ENCODE measurements around the gene NPHP1. TPM values are rescaled to one million over a fixed set of nuclear protein-coding genes. Genes with fewer than 3 reads are reported as not detected.
"Not testable (repeated sequence)": the region's sequence is repeated elsewhere in the genome, so short reads cannot be mapped to it uniquely, and the experiment has no call there.

The NPHP1 gene
- polyA plus RNA-seq, 3 donors: 0.51 TPM; not detected in 2

DNA sequence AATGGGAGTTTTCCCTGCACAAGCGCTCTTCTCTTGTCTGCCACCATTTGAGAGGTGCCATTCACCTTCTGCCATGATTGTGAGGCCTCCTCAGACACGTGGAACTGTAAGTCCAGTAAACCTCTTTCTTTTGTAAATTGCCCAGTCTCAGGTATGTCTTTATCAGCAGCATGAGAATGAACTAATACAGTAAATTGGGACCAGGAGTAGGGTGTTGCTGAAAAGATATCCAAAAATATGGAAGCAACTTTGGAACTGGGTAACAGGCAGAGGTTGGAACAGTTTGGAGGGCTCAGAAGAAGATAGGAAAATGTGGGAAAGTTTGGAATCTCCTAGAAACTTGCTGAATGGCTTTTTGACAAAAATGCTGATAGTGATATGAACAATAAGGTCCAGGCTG is 50.6 kb downstream of the NPHP1 start:
- H3K9me3 Mint-ChIP-seq: peaks cover 4 to 21% (median 12%) of the 10 kb centered on the region in 7 donors
- H3K79me2 ChIP-seq (ENCODE audit: insufficient read depth, low read length); intact Hi-C loops (cut with micrococcal nuclease); H2AFZ ChIP-seq (ENCODE audit: insufficient read depth, low read depth, low read length, poor library complexity, severe bottlenecking); H3K36me3 Mint-ChIP-seq; H3K27ac ChIP-seq (ENCODE audit: low read depth in 1 of 2, low read length in 2 of 2); H3K9ac ChIP-seq (ENCODE audit: insufficient read depth, low read length, poor library complexity, severe bottlenecking); H3K27ac Mint-ChIP-seq; H3K4me1 ChIP-seq (ENCODE audit: control insufficient read depth in 1 of 2, insufficient read depth in 2 of 2, low read length in 2 of 2); H4K20me1 ChIP-seq (ENCODE audit: insufficient read depth, low read length); H3K4me3 Mint-ChIP-seq; H3K27me3 ChIP-seq (ENCODE audit: control insufficient read depth in 2 of 2, insufficient read depth in 2 of 2, low read length in 2 of 2); H3K4me2 ChIP-seq (replicated peaks; ENCODE audit: extremely low read depth, low read length, poor library complexity, severe bottlenecking); H3K4me3 ChIP-seq (replicated peaks in 1 of 3; ENCODE audit: low read depth in 2 of 3, low read length in 3 of 3); H3K36me3 ChIP-seq (replicated peaks in 1 of 2; ENCODE audit: control insufficient read depth in 1 of 2, insufficient read depth in 2 of 2, low read length in 2 of 2); H3K27me3 Mint-ChIP-seq (ENCODE audit: low read depth in 3 of 3); H3K4me1 Mint-ChIP-seq; DNase-seq; H3K9me3 ChIP-seq (replicated peaks in 1 of 2; ENCODE audit: control insufficient read depth in 1 of 2, insufficient read depth in 1 of 2, low read length in 2 of 2): not testable (repeated sequence)
- WGBS (ENCODE audit: insufficient coverage): 100% methylated on average over 2 of the region's 2 CpGs

DNA sequence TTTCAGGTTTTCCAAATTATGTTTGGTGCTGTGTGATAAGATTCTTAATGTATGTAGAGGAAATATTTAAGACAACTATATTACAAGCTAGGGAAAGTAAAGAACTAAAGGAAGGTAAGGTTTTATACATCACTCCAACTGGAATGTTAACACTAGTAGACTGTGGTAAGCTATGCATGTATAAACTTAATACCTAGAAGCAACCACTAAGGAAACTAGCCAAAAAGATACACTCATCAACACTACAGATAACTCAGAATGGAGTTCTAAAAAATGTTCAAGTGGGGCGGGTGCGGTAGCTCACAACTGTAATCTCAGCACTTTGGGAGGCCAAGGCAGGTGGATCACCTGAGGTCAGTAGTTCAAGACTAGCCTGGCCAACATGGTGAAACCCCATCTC is 51.4 kb downstream of the NPHP1 start:
- Mint-ChIP-seq H3K9me3 (peaks cover 4 to 21% (median 12%) of the 10 kb centered on the region in 7 donors), H3K36me3 (no peaks in the 10 kb centered on the region), H3K4me3 (no peak overlapping the region), H3K27me3 (ENCODE audit: low read depth in 3 of 3) (peaks cover 1 to 2% (median 2%) of the 10 kb centered on the region in 3 donors), H3K27ac (no peak overlapping the region), H3K4me1 (peaks cover 4% of the 10 kb centered on the region)
- no peak overlapping the region for H3K4me2 ChIP-seq (replicated peaks; ENCODE audit: extremely low read depth, low read length, poor library complexity, severe bottlenecking)
- intact Hi-C loops (cut with micrococcal nuclease): no loop called here
- H3K79me2 ChIP-seq (ENCODE audit: insufficient read depth, low read length): no peaks in the 10 kb centered on the region
- H3K9me3 ChIP-seq (replicated peaks in 1 of 2; ENCODE audit: control insufficient read depth in 1 of 2, insufficient read depth in 1 of 2, low read length in 2 of 2): no peaks in the 10 kb centered on the region
- no peak overlapping the region for H3K27ac ChIP-seq (ENCODE audit: low read depth in 1 of 2, low read length in 2 of 2)
- no peaks in the 10 kb centered on the region for H4K20me1 ChIP-seq (ENCODE audit: insufficient read depth, low read length)
- no peak overlapping the region for H3K4me3 ChIP-seq (replicated peaks in 1 of 3; ENCODE audit: low read depth in 2 of 3, low read length in 3 of 3)
- no peak overlapping the region for H2AFZ ChIP-seq (ENCODE audit: insufficient read depth, low read depth, low read length, poor library complexity, severe bottlenecking)
- TF ChIP-seq, protein P1, sequence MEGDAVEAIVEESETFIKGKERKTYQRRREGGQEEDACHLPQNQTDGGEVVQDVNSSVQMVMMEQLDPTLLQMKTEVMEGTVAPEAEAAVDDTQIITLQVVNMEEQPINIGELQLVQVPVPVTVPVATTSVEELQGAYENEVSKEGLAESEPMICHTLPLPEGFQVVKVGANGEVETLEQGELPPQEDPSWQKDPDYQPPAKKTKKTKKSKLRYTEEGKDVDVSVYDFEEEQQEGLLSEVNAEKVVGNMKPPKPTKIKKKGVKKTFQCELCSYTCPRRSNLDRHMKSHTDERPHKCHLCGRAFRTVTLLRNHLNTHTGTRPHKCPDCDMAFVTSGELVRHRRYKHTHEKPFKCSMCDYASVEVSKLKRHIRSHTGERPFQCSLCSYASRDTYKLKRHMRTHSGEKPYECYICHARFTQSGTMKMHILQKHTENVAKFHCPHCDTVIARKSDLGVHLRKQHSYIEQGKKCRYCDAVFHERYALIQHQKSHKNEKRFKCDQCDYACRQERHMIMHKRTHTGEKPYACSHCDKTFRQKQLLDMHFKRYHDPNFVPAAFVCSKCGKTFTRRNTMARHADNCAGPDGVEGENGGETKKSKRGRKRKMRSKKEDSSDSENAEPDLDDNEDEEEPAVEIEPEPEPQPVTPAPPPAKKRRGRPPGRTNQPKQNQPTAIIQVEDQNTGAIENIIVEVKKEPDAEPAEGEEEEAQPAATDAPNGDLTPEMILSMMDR (IDR thresholded peaks at IDR 0.05): no peak
- WGBS (ENCODE audit: insufficient coverage): no CpG with 5 or more reads among the region's 2 CpGs
- no peaks in the 10 kb centered on the region for H3K36me3 ChIP-seq (replicated peaks in 1 of 2; ENCODE audit: control insufficient read depth in 1 of 2, insufficient read depth in 2 of 2, low read length in 2 of 2)
- no peak for DNase-seq
- no peaks in the 10 kb centered on the region for H3K4me1 ChIP-seq (ENCODE audit: control insufficient read depth in 1 of 2, insufficient read depth in 2 of 2, low read length in 2 of 2)
- no peak overlapping the region for H3K9ac ChIP-seq (ENCODE audit: insufficient read depth, low read length, poor library complexity, severe bottlenecking)
- no peaks in the 10 kb centered on the region for H3K27me3 ChIP-seq (ENCODE audit: control insufficient read depth in 2 of 2, insufficient read depth in 2 of 2, low read length in 2 of 2)
